HG02884 (cell line): Measurements from ENCODE around the gene CROCC2.

Experiments
- ATAC-seq: cut with Tn5 transposase; IDR thresholded peaks from one replicate; pipeline ENCODE4 v1.9.1; 2021; ENCODE audit warnings: mild to moderate bottlenecking, moderate library complexity; ENCODE audit not compliant: unreplicated experiment

CROCC2 gene

DNA sequence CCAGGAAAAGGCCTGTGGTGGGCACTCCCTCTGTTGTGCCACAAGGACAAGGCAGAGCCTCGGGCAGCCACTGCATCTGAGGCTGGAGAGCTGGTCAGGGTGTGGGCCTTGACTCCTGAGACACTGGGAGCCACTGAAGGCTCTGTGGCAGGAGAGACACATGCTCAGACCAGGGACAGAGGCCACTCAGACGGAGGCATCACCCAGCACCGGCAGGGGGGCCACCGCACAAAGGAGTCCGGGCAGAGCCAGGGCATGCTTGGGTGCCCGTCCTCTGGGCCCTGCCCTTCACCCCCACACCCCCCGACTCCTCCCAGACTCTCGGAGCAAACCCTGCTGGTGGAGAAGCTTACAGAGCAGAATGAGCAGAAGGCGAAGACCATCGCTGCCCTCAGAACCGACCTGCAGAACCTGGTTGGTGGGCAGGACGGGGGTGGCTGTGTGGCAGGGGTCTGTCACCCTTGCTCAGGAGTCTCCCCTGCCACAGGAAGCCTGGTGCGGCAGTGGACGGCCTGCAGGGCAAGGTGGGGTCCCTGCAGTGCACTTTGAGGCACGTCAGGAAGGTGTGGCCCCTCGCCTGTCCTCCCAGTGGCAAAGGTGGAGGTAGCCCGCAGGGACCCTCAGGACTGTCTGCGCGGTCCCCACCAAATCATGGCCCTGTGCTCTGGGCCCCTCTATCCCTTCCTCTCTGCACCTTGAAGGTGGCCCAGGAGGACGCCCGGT, 26.0 kb downstream of the CROCC2 start:
- ATAC-seq, result no peak

DNA sequence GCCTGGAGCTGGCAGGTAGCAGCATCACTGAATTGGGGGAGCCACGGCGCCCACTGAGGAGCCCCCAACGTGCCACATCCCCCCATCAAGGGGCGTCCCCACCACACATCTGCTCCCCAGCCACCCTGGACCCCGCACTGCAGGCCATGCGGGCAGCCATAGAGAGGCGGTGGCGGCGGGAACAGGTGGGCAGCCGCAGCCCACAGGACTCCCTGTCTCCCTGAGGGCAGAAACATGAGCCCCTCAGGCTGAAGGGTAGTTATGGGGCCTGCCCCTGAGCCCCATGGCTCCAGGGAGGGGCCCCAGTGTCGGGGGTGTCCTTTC, 26.6 kb downstream of the CROCC2 start:
- ATAC-seq, result no peak

DNA sequence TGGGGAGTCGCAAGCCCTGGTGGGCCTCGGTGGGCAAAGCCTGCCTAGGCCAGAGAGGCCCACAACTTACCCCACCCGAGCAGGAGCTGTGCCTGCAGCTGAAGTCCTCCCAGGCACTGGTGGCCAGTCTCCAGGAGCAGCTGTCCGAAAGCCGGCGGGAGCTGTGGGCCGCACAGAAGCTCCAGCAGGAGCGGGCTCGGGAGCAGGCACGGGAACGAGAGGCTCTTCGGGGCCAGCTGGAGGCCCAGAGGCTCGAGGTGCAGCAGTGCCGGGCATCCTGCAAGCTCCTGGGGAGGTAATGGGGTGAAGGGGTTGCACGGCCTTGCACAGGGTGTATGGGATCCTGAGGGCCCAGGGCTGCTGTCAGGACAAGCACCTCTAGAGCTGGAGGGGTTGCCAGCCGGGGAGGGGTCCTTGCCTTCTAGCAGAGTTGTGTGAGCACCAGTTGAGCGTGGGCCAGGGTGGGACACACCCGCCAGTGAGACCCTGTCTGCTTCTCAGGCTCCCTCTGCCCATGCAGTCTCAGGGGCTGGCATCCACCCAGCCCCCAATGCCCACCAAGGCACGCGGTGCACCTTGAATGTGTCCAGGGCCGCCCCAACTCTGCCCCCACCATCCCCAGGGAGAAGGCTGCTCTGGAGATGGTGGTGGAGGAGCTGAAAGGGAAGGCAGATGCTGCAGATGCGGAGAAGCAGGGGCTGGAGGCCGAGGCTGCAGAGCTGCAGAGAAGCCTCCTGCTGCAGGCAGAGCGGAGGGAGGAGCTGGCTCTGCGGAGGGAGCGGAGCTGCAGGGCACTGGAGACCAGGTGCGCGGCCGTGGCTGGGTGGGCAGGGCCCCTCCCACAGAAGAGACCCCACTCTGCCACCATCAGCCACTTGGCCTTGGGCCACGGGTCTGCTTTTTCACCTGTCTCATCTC, 27.2 kb downstream of the CROCC2 start:
- no peak for ATAC-seq

DNA sequence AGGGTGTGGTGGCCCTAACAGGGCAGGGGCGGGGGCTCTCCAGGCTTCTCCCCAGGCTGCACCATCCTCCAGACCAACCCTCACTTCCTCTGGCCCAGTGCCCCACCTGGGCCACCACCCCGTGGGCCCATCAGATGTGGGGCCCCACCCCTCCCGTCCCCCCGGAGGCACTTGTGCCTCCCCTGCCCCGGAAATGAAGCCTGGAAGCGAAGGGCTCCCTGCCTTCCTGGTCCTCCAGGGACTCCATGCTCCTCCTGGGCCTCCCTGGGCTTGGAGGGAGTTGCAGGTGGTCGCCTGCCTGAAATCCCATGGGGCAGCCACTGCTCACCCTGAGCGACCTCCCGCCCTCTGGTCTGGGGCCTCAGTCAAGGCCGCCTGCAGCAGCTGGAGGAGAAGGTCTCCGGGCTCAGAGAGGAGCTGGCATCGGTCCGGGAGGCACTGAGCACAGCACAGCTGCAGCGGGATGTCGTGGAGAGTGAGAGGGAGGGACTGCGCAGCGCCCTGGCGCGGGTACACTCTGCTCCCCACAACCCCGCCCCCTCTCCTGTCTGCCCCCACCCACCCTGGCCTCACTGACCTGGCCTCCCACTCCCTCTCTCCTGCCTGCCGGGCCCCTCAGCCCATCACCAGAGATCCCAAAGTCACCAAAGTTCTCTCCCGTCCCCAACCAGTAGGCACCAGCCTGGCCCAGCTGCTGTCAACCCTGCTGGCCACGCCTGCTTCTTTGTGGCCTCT, 28.0 kb downstream of the CROCC2 start:
- ATAC-seq, result no peak

DNA sequence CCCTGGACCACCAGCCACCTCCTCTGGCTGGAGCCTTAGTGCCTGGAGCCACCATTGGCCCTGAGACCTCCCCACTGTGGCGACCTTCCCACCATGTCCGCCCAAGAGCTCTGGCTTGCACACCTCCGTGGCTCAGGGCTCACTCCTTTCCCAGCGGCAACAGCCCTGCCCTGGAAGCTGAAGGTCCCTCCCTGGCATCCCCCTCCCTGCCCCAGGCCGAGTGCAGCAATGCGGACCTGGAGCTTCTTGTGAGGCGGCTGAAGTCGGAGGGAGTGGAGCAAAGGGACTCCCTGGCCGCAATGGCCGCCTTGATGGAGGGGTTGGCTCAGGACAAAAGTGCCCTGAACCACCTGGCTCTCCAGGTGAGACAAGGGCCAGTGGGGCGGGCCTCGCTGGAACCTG, 28.6 kb downstream of the CROCC2 start:
- ATAC-seq, result no peak

DNA sequence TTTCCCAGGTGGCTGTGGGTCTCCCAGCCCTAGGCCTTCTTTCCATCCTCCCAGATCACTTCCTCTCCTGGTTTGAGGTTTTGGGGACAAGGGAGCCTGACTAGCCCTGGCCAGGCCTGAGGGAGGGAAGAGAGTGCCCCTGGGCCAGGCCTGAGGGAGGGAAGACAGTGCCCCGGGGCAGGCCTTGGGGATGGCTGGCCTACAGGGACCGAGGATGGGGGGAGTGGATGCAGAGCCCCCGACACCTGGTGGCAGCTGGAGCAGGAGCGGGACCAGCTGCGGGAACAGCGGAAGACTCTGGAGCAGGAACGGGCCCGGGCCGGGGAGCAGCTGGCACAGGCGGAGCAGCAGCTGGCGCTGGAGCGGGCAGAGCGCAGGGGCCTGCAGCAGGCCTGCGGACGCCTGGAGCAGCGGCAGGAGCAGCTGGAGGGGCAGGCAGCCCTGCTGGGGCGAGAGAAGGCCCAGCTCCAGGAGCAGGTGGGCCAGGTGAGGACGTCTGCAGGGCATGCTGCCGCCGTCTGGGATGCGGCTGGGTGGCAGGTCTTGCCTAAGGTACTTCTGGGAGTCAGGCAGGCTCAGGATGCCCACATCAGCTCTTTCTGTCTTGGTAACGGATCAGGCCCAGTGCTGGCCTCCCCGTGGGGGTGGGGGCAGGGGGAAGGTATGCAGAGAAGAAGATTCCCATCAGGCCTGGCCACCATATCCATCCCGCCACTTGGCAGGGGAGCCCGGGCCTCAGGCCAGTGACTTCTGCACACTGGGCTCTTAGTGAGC, 29.2 kb downstream of the CROCC2 start:
- no peak for ATAC-seq

DNA sequence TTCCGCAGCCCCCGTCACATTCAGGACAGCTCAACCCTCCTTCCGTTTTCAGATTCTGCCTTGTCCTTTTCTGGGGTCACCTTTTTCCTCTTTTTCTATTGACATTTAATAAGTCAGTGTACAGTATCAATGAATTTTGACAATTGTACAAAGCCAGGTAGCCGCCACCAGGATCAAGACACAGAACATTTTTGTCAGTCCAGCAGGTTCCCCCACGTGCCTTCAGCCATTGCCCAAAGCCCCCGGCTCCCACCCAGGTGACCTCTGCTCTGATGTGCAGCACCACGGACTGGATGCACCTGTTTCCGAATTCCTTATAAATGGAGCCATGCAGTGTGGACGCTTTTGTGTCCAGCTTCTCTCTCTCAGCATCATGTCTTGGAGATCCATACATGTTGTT, 30.0 kb downstream of the CROCC2 start:
- ATAC-seq, result no peak

DNA sequence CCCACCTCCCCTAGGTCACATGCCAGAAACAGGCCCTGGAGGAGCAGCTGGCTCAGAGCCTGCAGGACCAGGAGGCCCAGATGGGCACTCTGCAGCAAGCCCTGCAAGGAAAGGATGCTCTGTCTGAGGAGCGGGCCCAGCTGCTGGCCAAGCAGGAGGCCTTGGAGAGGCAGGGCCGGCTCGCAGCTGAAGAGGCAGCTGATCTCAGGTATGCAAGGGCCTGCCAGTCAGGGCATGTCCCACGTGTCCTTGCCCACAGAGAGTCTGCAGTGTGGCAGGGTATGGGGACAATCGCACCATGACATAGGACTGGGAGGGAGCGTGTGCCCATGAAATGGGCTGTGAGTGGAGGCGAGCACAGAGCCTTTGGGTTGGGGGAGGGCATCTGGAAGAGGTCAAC, 39.9 kb downstream of the CROCC2 start:
- ATAC-seq, result no peak

DNA sequence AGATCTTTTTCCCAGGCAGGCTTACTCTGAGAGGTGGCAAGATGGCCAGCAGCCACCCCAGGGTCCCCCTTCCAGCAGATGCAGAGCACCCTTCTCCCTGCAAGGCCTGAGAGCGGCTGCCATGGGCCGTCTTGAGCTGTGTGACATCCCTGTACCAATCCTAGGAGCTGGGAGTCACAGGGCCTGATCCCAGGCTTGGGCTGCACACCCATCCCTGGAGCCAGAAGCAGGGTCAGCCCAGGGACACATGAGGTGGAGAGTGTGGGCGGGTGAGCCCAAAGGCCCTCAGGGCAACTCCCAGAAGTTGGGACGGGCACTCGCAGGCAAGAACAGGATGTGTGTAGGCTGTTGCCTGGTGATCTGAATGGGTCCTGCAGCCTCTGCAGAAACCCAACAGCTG, 40.5 kb downstream of the CROCC2 start:
- no peak for ATAC-seq

DNA sequence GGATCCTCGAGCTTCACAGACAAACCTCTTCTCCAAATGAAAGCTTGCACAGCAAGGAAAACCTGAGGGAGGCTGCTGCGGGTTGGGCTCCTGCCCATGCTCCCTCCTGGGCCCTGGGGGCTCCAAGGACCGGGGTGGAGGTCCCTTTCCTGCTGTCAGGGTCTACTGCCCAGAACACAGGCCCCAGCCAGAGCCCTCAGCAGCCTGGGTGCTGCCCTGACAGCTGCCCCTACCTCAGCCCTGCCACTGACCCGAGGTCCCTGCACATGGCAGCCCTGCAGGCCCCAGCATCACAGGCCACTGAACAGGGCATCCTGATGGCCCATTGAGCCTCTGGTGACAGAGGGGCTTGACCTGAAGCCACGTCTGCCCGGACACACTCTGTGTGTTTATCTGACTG, 41.0 kb downstream of the CROCC2 start:
- ATAC-seq, result no peak

DNA sequence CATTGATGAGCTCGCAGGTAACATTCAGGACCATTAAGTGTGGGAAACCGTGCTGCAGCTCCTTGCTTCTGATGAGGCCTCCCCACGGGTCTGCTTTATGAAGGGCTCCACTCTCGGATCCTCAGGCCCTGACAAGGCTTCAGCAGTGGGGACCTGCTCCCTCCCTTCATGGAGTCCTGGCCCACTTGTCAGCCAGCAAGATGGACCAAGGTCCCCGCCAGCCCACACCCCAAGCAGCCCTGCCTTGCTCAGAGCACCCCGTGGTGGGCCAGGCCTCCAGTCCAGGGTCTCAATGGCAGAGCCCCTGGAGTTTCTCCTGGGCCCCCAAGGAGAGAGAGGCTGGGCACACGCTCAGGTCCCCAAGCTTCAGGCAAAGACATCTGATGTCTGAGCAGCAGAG, 41.5 kb downstream of the CROCC2 start:
- ATAC-seq, result no peak

DNA sequence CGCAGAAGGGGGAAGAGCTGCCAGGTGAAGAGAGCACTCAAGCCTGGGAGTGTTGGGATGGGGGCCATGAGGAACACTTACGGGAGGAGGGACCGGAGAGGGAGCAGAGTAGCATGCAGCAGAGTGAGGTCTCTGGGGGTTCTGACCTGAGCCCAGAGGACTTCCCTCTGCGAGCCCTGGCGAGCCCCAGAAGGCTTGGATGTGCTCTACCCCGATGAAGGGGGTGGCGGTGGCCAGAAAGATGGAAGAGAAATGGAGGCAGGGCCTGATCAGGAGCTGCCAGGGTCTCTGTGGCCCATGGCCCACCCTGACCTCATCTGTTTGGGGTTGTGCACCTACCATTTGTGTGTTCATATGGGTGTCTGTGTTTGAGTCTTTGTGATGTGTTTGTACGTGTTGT, 42.0 kb downstream of the CROCC2 start:
- ATAC-seq, result no peak

DNA sequence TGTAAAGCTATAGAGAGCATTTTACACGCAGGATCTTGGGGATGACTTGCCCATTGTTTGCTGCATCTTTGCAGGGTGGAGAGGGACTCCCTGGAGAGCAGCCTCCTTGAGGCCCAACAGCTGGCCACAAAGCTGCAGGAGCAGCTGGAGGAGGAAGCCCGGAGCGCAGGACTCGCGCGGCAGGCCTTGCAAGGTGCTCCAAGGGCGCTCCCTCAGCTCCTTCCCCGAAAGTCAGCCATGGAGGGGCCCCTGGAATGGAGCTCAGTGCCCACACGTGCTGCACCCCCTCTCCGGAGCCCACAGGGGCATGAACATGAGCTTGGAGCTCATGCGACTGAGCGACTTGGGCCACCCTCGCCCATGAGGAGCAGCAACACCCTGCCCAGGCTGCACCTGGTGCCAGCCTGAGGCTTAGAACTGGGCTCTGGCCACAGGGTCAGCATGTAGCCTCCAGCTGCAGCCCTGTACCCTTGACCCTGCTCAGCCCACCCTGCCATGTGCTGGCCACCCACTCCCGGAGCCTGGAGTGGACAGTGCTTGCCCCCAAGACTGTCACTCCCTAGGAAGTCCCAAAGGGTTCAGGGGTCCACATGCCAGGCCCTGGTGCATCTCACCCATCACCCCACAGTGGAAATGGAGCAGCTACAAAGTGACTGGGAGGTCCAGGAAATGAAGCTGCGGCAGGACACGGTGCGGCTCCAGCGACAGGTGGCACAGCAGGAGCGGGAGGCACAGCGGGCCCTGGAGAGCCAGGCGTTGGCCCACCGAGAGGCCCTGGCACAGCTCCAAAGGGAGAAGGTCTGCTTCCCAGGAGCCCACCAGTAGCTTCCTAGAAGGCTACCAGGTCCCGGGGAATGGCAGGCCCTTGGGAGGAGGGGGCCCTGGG, 43.0 kb downstream of the CROCC2 start:
- ATAC-seq, result no peak

DNA sequence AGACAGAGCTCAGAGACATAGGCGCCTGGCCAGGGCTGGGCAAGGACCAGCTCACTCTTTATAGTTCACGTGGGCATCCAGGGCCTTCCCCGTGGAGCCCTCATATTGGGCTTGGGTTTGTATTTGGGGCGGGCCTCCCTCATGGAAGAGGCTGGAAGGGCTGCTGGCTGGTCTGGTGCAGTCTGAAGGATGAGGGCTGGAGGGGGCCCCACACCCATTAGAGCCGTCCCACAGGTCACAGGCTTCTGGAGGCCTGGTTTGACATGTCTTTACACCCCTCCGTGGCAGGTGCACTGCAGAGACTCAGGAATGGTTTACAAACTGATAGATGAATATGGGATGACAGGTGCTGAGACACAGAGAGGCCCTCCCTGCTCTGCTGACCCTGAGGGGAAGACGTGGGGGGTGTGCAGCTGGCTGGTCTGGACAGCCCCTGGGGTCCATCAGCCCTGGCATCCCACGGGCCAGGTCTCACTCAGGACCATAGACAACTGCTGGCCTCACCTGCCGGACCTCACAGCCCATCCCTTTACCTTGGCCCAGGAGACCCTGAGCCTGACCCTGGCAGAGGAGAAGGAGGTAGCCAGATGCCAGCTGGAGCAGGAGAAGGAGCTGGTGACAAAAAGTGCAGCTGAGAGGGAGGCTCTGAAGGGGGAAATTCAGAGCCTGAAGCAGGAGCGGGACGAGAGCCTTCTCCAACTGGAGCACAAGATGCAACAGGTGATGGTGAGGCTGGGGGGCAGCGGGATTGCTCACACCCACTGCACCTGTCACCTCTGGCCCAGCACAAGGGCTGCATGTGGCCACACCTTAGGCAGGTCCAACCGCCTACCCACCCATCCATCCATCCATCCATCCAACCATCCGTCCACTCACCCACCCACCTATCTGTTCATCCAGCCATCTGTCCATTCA, 43.9 kb downstream of the CROCC2 start:
- no peak for ATAC-seq

DNA sequence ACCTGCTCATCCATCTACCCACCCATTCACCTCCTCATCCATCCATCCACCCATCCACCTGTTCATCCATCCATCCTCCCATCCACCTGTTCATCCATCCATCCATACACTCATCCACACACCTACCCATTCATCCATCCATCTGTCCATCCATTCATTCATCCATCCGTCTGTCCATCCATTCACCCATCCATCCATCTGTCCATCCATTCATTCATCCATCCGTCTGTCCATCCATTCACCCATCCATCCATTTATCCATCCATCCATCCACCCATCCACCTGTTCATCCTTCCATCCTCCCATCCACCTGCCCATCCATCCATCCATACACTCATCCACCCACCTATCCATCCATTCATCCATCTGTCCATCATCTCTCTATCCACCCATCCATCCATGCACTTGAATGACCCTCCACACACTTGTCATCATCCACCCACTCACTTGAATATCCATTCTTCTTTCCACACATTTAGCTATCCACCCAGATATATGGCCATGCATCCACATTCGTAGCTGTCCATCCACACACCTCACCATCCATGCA, 45.0 kb downstream of the CROCC2 start:
- no peak for ATAC-seq

DNA sequence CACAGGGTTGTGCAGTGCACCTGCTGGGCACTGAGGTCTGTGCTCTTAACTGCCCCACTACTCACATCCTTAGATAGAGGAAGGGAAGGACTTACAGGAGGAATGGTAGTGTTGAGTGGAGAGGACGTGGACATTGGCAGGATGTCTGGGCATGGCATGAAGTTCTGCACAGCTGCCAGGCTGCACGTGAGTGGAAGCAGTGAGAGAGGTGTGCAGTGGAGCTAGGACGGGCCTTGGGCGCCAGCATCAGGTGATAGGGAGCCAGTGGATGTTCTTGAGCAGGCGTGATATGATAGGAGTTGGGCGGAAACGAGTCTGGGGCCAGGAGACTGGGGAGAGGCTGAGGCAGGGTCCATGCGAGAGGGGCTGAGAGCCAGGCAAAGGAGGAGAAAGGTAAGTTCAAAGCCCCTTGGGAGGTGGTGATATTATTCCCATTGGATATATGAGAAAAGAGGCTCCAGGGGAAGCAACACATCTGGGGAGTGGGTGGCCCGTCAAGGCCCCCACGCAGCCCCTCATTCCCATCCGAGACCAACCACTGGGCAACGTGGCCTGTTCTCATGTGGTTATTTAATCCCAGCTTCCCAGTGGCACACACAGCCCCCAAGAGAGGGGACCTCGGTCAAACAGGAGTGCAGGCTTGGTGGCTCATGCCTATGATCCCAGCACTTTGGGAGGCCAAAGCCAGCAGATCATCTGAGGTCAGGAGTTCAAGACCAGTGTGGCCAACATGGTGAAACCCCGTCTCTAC, 46.5 kb downstream of the CROCC2 start:
- no peak for ATAC-seq

DNA sequence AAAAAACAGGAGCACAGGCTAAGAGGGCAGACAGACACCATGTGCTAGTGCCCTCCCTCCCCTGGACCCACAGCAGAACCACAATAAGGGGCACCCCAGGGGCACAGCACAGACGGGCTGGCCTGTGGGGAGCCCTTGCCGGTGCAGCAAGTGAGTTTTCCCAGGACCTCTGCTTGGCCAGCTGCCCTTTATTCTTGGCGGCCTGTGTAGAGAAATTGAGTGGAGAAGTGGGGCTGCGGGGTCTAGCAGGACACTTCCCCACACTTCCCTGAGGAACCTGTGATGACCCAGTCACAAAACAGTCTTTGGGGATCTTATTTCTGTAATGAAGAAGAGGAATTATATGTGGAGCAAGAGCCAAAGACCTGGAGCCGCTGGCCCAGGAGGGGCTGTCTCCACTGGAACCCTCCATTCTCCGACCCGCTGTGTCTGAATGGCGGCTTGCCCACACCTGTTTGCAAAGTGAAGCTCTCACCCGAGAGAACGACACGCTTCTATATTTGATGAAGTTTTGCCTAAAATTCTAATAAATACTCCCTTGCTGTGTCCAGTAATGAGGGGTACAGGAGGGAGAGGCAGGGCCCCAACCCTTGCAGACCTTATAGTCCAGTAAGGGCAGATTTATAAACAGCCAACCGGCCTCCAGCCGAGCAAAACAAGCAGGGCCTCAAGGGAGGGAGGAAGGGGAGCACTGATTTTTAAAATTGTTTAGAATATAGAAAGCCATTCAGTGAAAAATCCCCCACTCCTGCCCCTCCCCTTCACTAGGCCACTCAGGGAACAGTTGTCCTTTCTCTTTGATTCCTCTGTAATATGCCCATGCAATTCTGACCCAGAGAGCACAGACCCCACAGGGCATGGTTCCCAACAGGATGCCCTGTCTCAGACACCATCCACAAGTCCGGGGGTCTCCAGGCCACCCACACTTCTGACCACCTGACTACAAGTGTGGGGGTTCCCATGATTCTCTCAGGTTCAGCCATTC, 47.6 kb downstream of the CROCC2 start:
- ATAC-seq, result no peak
